ENCODE results near the gene P4HA2.
A peak's percentile ranks its signal among the peaks of the same experiment; 100 is the strongest.

P4HA2 gene

DNA sequence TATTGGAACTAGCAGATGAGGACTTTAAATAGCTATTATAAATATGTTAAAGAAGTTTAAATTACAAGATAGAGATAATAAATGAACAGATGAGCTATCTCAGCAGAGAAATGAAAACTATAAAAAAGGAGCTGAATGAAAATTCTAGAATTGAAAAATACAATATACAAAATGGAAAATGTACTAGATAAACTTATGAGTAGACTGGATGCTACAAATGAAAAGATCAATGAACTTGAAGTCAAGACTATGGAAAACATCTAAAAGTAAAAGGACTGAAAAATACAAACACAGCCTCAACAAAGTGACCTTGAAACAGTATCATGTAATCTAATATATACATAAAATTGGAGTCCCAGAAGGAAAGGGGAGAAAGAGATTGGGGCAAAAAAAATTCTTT lies 19.2 kb upstream of the P4HA2 start:
- DNase-seq, result no peak

DNA sequence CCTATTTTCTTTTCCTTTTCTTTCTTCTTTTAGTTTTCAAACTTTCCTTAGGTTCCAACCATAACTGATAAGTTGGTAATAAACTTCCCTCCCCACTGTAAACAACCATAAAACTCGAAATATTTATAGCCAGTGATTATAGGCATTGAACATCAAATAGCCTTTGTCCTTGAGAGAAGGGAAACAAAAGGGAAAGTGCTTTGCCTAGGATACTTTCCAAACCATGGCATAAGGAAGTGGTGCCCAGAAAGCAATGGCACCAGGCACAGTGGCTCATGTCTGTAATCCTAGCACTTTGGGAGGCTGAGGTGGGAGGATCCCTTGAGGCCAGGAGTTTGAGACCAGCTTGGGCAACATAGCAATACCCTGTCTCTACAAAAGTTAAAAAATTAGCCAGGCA lies 17.9 kb upstream of the P4HA2 start:
- DNase-seq, result no peak

DNA sequence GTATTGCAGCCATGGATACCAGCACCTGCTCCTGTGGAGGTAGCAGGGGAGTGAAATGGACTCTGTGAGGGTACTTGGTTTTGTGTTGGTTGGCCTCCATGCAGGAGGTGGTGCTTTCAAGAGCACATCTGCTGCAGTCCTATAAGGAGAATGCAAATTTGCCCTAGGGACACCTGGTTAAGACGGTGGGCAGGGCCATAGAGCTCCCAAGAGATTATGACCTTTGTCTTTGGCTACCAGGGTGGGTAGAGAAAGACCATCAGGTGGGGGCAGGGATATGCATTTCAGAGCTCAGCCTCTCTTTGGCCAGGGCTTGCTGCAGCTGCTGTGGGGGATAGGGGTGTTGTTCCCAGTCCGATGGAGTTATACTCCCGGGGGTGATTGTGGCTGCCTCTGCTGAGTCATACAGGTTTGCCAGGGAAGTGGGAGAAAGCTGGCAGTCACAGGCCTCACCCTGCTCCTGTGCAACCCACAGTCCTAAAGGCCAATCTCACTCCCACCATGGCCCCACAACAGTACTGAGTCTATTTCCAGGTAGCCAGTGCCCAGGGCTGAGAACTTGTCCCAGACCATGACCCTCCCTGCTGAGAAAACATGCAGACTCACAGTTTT lies 15.8 kb upstream of the P4HA2 start:
- DNase-seq, result no peak

DNA sequence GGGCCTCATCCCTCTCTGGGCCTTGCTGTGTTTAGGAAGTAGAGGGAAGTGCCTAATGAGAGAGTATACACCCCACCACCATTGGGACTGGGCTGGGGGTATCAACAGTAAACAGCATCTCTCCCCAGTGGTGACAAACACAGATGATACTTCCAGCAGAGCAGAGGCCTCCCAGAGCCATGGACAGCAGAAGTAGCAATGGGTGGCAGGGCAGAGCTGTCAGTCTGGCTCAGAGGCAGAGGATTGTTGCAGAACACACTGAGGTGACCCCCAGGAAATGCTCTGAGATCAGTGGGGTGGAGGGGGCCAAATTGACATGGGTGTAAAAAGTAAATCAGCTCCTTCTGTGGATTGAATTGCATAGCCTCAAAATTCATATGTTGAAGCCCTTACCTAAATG lies 12.1 kb upstream of the P4HA2 start:
- no peak for DNase-seq

DNA sequence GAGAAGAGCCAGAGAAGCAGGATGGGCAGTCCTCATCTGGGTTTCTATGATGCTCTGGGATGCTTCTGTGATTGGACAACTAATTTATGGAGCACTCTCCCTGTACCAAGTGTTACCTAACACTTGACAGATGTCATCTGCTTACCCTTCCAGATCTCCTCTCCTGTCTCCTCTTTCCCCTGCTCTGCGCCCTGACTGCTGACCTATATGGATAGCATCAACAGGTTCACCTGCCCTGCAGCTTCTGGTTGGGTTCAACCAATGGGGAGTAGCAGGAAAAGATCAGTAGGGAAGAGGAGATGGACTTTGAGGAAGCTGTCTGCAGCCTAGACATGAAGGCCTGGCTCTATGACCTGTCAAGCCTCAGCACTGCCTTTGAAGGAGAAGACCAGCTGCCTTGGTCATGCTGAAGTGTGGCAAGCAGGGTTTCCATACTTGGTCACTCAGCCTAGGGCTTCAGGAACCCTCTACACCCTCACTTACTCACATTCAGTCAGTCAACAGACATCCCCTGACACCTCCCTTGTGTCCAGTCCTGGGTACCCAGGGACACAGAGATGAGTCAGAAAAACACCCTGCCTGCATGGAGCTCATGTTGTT lies 11.3 kb upstream of the P4HA2 start:
- no peak for DNase-seq

DNA sequence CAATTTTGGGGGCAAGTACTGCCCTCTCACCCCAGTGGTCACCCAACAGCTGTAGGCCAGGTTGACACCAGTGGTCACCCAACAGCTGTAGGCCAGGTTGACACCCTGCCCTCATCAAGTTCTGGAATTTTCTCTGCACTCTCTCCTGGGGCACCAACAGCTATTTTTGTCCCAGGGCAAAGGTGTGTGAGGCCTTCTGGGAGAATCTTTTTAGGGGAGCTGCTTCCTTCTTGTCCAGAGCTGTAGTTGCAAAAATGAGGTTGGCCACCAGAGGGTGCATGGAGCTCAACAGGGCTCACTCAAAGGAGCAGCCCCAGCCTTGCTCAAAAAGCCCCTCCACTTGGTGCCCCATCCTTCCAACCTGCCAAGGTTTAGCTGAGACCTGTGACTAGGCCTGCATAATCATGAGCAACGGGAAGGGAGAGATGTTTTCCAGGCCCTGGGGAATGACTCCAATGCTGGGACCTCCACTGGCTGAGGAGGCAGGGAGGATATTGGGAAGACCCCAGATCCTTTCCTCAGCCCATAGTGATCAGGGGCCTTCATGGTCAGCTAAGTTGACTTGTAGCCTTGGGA lies 10.6 kb upstream of the P4HA2 start:
- DNase-seq, result peak; percentile 66

DNA sequence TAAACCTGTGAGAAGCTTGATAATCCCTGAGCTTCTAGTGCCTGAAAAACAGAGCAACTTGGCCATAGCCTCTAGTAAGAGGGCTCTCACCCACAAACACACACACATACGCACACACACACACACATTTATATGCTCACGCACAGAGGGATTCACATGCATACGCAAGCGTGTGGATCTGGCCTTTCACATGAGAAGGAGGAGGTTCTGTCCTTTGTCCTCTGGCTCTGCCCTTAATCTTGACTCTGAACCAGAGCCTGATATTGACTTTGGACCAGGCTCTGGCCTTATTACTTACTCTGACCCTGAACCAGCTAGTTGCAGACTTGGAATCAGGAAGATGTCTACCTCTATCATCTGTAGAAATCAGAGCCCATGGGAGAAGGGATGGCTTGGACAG lies 10.0 kb upstream of the P4HA2 start:
- no peak for DNase-seq

DNA sequence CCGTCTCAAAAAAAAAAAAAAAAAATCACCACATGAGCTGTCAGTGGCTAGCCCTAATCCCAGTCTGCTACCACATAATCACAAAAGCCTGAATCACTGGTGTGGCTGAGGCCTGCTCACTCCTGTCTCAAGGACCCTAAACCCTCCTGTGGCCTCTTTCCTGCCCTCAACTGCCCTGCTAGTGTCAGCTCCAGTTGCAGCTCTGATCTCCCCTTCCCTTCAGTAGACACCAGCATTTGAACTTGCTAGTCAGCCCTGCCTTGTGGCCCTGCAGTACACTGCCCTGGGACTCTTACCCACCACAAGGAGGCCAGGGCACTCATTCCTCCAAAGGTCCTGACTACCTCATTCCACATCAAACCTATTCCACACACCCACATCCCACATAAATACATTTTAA lies 9.5 kb upstream of the P4HA2 start:
- peak; percentile 16 for DNase-seq

DNA sequence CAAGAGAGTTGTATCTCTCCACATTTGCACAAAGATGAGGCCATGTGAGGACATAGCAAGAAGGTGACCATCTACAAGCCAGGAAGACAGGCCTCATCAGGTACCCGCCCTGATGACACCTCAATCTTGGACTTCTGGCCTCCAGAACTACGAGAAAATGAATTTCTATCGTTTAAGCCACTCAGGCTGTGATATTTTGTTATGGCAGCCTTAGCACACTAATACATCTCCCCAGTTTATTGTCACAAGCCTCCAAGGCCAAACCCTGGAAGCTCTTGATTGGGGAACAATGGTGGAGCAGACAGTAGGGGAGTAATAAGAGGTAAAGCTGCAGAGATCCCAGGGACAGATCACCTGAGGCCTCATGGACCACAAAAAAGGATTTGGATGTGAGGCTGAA lies 7.7 kb upstream of the P4HA2 start:
- DNase-seq, result no peak

DNA sequence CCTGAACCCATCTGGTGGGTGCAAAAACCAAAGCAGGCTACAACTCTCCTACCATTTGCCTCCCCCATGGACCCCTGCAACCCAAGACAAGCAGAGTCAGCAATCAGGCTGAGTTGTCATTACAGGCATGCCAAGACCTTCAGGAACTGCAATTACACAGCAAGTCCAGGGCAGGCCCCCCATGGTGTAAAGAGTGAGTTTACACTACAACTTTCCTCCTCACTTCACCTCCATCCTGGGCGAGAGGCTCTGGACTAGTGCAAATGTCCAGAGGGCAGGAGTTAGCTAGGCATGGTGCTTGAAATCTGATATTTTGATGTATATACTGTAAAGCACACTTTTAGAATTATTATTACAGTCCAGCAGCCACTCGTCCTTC lies 7.0 kb upstream of the P4HA2 start:
- DNase-seq, result no peak

DNA sequence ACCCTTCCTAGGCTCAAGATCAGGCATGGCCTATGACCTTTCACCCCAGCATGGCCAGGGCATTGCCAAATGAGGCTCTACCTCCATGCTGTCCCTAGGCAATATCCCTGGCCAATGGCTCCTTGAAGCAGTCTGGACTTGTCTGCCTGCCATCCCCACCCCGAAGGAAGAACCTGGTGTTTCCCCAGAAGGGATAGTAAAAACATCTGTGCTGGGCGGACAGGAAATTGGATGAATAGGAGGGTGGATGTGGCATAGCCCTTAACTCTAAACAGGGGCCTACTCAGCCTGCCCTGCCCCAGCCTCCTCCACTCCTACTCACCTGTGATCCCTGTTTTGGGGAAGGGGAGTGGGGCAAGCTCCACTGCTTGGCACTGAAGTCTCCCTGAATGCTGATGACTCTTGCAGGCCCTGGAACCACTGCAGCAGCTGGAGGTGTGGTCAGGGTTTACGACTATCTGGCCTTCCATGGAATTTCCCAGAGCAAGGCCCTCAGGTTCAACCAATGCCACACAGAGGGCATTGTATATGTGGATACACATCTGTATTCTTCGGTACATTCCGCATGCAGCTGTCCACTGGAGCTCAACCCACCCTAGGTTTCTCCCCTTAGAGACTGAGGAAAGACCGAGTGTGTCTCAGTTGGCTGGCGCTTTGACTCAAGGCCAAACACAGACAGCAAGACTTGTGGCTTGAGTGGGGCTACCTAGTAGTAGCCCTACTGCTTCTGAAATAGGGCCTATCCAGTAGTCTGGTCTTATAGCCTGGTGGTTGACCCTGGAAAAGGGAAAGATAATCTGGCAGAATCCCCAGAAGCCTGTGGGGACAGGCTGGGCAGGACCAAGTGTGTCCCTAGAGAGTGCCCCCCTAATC lies 6.4 kb upstream of the P4HA2 start:
- DNase-seq, result no peak

DNA sequence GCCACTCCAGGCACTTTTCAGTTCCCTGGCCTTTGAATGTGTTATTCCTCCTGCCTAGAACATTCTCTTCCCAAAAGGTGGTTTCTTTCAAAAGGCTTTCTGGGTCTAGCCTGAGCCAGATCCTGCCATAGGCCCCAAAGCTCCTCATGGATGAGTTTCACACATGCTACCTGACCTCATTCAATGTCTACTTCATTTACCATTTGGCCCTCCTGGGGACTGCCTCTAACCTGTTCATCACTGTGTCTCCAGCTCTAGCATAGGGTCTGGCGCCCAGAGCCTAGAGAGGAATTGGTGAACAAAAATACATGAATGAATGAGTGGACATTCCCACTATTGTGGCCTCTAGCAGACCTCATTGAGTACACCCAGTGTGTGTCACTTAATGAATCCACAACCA lies 5.4 kb upstream of the P4HA2 start:
- DNase-seq, result no peak

DNA sequence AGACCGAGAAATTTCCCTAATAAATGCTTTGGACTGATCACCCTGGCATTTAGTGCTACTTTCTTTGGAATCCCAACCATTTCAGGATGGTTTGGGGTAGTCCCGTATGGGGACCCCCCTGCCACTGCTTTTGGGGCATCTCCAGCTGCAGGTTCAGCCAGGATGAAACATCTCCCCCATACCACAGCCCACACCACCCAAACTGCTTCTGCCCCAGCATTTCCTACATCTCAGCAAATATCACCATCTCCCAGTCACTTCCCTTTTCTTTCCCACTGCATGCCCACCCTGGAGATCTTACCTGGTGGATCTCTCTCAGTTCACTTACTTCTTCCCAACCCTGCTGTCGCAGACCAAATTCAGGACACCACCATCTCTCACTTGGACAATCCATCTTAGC lies 4.8 kb upstream of the P4HA2 start:
- no peak for DNase-seq

DNA sequence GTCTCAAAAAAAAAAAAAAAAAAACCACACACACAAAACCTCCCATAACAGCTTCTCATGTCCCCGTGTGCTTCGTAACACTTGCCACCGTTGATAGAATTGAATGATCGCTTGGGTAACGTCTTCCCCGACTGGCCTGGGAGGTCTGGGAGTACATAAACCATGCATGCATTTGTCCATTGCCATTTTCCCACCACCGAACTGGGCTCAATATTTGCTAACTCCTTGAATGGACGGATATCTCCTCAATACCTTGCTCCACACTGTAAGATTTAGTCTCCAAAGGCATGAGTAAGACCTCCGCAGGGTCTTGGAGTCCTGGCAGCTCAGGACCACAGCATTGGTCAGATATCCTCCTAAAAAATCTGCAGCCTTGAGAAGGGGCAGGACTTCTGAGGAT lies 3.2 kb upstream of the P4HA2 start:
- no peak for DNase-seq

DNA sequence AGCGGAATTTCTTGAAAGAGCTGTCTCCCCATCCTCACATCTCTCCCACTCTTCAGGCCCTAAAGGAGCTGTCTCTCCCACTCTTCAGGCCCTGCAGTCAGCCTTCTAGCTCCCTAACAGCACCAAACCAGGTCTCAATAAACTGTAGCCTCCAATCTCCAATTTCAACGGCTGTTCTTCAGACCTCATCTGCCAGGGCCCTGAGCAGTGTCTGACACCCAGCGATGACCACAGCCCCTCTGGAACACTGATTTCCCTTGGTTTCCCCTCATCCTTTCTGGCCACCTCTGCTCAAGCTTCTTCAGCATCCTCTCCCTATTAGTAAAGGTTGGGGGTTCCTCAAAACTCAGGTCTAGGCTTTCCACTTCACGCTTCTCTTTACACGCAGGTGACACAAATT lies 1.6 kb upstream of the P4HA2 start:
- DNase-seq, result no peak

DNA sequence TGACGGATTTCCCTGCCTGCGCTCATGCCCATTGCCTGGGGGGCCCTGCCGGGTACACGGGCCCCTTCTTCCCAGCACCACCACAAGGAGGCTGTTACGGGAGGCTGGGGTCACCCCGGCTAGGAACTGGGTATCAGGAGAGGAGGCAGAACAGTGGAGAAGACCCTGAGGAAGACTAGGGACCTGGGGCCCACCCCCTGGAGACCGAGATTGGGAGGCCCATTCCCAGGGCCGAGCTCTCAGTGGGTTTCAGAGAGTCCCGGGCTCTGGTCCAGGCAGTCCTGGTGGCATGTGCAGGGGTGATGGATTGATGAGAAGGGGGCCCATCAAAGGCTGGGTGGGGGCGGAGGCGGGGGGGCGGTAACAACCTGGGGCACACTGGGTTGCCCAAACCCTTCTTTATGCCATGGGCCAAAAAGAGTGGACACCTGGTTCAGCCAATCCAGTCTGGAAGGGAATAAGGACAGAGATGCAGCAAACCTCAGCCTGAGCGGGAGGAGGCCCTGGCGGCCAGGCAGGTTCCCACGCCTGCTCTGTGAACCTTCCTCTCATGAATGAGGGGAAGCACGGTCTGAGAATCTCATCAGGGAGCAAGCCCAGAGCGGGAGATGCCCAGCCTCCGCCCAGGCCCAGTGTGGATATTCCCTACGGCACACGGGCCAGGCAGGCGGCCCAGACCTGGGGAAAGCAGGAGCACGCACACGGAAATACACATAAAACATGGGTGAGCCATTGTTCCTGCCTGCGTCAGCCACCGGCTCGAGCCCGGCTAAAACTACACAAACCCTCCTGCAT lies 785 bp upstream of the P4HA2 start:
- no peak for DNase-seq

DNA sequence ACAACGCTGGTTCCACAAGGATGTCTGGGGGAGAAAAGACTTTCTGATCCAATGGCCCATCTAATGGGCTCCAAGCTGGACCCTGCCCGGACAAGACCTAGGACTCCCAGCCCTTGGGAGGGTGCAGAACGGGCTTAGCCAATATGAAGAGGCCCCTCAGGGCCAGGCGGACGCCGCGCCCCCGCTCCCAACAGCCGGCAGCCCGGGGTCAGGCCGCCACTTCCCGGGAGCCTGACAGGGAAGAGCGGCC lies 493 bp downstream of the P4HA2 start:
- DNase-seq, result no peak

DNA sequence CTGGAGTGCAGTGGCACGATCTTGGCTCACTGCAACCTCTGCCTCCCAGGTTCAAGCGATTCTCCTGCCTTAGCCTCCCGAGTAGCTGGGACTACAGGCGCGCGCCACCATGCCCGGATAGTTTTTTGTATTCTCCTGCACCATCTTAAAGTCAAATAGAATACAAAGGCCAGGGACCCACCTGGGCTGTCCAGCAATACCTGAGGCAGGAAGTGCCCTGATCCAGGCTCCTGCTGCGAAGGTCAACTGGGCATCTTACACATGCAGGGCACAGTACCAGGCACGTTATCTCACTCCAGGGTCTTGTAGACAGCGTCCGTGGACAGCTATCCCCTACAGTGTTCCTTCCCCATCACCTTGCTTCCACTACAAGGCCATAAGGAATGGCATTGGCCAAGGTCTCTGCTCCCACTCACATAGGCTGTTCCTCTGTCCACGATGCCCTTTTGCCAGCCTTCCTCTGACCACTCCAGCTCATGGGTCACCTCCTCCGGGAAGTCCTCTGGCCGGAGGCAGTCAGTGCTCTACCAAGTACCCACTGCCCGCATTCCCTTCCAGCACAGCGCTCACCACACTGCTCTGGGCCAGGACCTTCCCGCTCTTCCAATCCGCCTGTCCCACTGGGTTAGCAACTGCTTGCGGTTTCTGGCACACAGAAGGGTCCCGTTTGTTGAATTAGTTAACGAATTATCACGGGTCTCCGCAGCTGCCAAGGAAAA lies 978 bp downstream of the P4HA2 start:
- peak; percentile 33 for DNase-seq

DNA sequence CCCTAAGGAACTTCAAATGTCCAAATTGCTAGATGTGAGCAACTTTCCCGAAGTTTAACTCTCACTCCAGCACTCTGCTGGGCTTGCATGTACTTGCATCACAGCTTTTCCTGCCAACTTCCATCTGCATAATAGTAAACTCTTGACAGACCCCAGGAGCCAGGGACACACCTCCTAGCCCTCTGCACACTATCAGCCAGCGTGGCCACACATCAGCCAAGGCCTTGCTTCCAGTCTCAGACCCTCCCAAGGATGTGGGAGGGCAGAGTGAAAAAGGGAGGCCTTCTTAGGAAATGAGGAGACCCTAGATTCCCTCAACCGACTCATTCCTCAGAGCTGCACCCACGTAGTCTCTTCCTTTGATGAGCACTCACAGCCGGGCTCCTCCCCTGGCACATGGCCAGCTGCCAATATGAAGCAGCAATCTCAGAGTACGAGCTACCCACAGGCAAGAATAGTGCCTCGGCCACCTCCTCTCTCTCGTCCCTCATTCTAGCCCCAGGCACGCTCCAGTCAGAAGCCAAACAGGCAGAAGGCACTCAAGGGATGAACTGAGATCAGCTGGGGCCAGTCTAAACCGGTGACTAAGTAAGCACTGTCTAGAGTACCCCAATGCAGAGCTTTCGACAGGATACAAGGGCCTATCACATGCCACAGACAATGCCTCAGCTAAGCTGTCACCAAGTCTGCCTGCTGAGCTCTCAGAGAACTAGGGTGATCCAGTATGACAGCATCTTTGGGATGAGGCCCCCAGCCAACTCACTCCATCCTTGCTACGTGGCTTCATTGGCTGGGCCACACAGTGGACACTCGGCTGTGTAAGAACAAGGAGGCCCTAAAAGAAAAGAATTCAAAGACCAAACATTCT lies 2.3 kb downstream of the P4HA2 start:
- peak; percentile 90 for DNase-seq

DNA sequence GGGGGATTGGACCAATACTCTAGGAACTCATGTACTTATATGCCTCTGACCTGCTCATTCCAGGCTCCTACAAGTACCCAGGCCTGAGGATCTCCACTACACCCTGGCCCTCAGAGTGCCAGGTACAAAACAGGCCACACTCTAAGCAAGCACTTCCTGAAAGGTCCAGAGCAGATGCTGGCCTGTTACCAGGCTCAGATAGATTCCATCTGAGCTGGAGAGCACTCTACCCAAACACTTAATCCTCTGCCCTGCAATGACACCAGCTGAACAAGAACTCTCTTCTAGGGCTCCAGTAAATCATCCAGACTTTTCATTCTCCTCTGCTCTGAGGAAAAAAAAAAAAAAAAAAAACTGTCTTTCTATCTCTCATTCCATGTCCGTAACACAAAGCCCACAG lies 2.9 kb downstream of the P4HA2 start:
- no peak for DNase-seq

DNA sequence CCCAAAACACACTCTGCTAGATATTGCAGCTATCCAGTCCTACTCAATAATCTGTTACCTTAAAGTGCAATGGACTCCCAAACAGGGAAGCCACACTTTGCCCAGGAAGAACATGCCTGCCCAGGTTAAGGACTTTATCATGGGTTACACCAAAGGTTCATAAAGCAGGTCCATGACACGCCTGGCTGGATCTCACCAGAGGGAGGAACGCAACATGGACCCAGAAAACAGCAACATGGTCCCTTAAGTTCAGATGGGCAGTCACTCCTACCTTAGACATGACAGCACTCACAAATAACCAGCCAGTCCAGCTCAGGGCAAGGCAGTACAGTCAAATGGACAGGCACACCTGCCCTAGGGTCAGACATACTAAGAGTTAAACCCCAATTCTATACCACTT lies 3.8 kb downstream of the P4HA2 start:
- DNase-seq, result no peak

DNA sequence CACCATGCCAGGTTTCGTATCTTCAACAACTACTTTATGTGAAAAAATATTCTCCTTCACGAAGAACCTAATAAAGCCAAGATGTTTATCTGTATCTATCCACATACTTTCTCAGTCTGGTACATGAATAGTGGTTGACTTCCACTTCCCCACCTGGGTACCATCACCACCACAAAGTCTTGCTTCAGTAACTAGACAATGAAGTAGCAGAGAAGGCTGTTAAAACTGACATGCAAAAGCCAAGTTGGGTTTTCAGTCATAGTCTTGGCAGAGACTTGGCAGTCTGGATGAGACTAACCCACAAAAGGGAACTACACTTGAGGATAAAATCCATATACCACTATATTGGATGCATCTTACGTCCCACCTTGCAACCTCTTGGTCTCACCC lies 5.0 kb downstream of the P4HA2 start:
- no peak for DNase-seq
